ENCODE measurements around the gene DLG2.

DLG2 gene

DNA sequence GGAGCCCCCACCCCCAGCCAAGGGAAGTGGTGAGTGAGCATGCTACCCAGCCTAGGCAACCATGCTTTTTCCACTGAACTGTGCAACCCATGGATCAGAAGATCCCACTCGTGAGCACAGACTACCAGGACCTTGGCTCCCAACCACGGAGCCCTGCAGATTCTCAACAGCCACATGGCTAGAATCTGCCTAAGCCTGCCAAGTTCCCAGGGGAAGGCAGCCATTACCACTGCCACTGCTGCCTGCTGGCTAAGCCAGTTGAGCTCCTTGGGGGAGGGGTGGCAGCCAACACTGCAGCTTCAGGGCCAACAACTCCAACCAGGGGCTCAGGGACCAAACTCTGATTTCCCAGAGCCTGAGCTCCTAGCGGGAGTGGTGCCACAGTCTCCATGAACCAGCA, 195.8 kb downstream of the DLG2 start:
- no peak for DNase-seq (ENCODE audit: low read depth in 1 of 2, low spot score in 1 of 2)
- Histone ChIP-seq H3K27me3 (ENCODE audit: insufficient read depth, poor library complexity, severe bottlenecking) (no peaks in the 10 kb centered on the region), H3K4me3 (replicated peaks; ENCODE audit: insufficient read depth, low read length) (no peak overlapping the region), H3K27ac (replicated peaks) (no peak overlapping the region)
- TF ChIP-seq, protein P1, sequence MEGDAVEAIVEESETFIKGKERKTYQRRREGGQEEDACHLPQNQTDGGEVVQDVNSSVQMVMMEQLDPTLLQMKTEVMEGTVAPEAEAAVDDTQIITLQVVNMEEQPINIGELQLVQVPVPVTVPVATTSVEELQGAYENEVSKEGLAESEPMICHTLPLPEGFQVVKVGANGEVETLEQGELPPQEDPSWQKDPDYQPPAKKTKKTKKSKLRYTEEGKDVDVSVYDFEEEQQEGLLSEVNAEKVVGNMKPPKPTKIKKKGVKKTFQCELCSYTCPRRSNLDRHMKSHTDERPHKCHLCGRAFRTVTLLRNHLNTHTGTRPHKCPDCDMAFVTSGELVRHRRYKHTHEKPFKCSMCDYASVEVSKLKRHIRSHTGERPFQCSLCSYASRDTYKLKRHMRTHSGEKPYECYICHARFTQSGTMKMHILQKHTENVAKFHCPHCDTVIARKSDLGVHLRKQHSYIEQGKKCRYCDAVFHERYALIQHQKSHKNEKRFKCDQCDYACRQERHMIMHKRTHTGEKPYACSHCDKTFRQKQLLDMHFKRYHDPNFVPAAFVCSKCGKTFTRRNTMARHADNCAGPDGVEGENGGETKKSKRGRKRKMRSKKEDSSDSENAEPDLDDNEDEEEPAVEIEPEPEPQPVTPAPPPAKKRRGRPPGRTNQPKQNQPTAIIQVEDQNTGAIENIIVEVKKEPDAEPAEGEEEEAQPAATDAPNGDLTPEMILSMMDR (IDR thresholded peaks at IDR 0.05; ENCODE audit: insufficient read depth, low read length) = no peak
- TF ChIP-seq POLR2AphosphoS5 (IDR thresholded peaks at IDR 0.05; ENCODE audit: low read depth) = no peak
- TF ChIP-seq REST (IDR thresholded peaks at IDR 0.05; ENCODE audit: insufficient replicate concordance, low read depth) = no peak
- no peak for TF ChIP-seq SPI1 (IDR thresholded peaks at IDR 0.05; ENCODE audit: borderline replicate concordance, low read depth)
- TF ChIP-seq GABPA (IDR thresholded peaks at IDR 0.05; ENCODE audit: low read depth) = no peak

- no peak for TF ChIP-seq SPI1 (IDR thresholded peaks at IDR 0.05; ENCODE audit: borderline replicate concordance, low read depth)
Observed at GRCh38 chr11:85423794-85424193, 203.3 kb downstream of the DLG2 start.

GRCh38 chr11:85423316-85423715, 203.8 kb downstream of the DLG2 start:
- H3K4me3 ChIP-seq (replicated peaks; ENCODE audit: insufficient read depth, low read length) = no peak overlapping the region
- DNase-seq (ENCODE audit: low read depth in 1 of 2, low spot score in 1 of 2) = no peak
- TF ChIP-seq POLR2AphosphoS5 (IDR thresholded peaks at IDR 0.05; ENCODE audit: low read depth) (no peak), REST (IDR thresholded peaks at IDR 0.05; ENCODE audit: insufficient replicate concordance, low read depth) (no peak), SPI1 (IDR thresholded peaks at IDR 0.05; ENCODE audit: borderline replicate concordance, low read depth) (no peak), GABPA (IDR thresholded peaks at IDR 0.05; ENCODE audit: low read depth) (no peak)
- TF ChIP-seq, protein P1 (IDR thresholded peaks at IDR 0.05; ENCODE audit: insufficient read depth, low read length) = no peak

More at GRCh38 chr11:85423794-85424193, 203.3 kb downstream of the DLG2 start:
- no peak overlapping the region for H3K27ac ChIP-seq (replicated peaks)
- DNase-seq (ENCODE audit: low read depth in 1 of 2, low spot score in 1 of 2) = no peak
- no peaks in the 10 kb centered on the region for H3K27me3 ChIP-seq (ENCODE audit: insufficient read depth, poor library complexity, severe bottlenecking)
- no peak overlapping the region for H3K4me3 ChIP-seq (replicated peaks; ENCODE audit: insufficient read depth, low read length)

GRCh38 chr11:85414175-85414574, 213.0 kb downstream of the DLG2 start:
- Histone ChIP-seq H3K4me3 (replicated peaks; ENCODE audit: insufficient read depth, low read length) (no peak overlapping the region), H3K27me3 (ENCODE audit: insufficient read depth, poor library complexity, severe bottlenecking) (no peaks in the 10 kb centered on the region), H3K27ac (replicated peaks) (no peak overlapping the region)
- TF ChIP-seq SPI1 (IDR thresholded peaks at IDR 0.05; ENCODE audit: borderline replicate concordance, low read depth) (peak; percentile 60; the same call in 1 of the 2 replicates), REST (IDR thresholded peaks at IDR 0.05; ENCODE audit: insufficient replicate concordance, low read depth) (no peak)
- peak in 1 of 2 experiments; percentile 2 for DNase-seq (ENCODE audit: low read depth in 1 of 2, low spot score in 1 of 2)

More at GRCh38 chr11:85423316-85423715, 203.8 kb downstream of the DLG2 start:
- no peaks in the 10 kb centered on the region for H3K27me3 ChIP-seq (ENCODE audit: insufficient read depth, poor library complexity, severe bottlenecking)
- H3K27ac ChIP-seq (replicated peaks) = no peak overlapping the region
